Spinal cord (tissue), 10 donors: ENCODE measurements around the gene SIPA1L3. TPM values are rescaled to one million over a fixed set of nuclear protein-coding genes. Genes with fewer than 3 reads are reported as not detected.

Experiments used
- DNase-seq, 6 donors: peaks; one replicate each; pipeline versions ENCODE4 v3.0.0 to v3.0.0-alpha.2; 2013 to 2015; ENCODE audit warnings: low spot score in 6 of 6, low read depth in 4 of 6
- H3K27ac ChIP-seq: one replicate; pipeline ENCODE4 v1.5.1; 2013; ENCODE audit warnings: low read depth, low read length, control low read depth
- H3K27me3 ChIP-seq: one replicate; pipeline ENCODE4 v1.6.1; 2013; ENCODE audit warnings: low read length; ENCODE audit not compliant: control insufficient read depth, insufficient read depth
- H3K36me3 ChIP-seq: one replicate; pipeline ENCODE4 v1.6.1; 2013; ENCODE audit warnings: low read length; ENCODE audit not compliant: control insufficient read depth, insufficient read depth
- H3K4me1 ChIP-seq: one replicate; pipeline ENCODE4 v1.6.1; 2013; ENCODE audit warnings: low read length; ENCODE audit not compliant: control insufficient read depth, insufficient read depth
- H3K4me3 ChIP-seq: one replicate; pipeline ENCODE4 v1.5.1; 2013; ENCODE audit warnings: low read depth, low read length, control low read depth
- H3K9me3 ChIP-seq: one replicate; pipeline ENCODE4 v1.6.1; 2013; ENCODE audit warnings: low read length; ENCODE audit not compliant: control insufficient read depth, insufficient read depth
- WGBS: methylation state at CpG from one replicate; pipeline ENCODE4 v1.1.5; 2013; ENCODE audit warnings: missing lambda C conversion rate; ENCODE audit not compliant: insufficient coverage; 5-methylcytosine and 5-hydroxymethylcytosine counted together
- polyA plus RNA-seq, 2 donors: library from polyadenylated mRNA; unstranded; fragments of 120-200 nt; gene quantifications; one replicate each; pipeline ENCODE4 v1.2.1, GENCODE V29; 2013; ENCODE audit not compliant: insufficient read length in 2 of 2
- total RNA-seq, 2 donors: library from RNA; depleted of rRNA in 1 of 2; stranded (reverse); fragments of 120-200 nt in 1 of 2; fragments of >200 nt in 1 of 2; gene quantifications; one replicate each; pipeline versions ENCODE4 v1.2.3 to v1.2.4, GENCODE V29; 2013 to 2014
- donor health status: healthy.

The SIPA1L3 gene
- total and polyA plus RNA-seq, 4 donors = 13.6 to 34.8 (median 21.9) TPM

DNA sequence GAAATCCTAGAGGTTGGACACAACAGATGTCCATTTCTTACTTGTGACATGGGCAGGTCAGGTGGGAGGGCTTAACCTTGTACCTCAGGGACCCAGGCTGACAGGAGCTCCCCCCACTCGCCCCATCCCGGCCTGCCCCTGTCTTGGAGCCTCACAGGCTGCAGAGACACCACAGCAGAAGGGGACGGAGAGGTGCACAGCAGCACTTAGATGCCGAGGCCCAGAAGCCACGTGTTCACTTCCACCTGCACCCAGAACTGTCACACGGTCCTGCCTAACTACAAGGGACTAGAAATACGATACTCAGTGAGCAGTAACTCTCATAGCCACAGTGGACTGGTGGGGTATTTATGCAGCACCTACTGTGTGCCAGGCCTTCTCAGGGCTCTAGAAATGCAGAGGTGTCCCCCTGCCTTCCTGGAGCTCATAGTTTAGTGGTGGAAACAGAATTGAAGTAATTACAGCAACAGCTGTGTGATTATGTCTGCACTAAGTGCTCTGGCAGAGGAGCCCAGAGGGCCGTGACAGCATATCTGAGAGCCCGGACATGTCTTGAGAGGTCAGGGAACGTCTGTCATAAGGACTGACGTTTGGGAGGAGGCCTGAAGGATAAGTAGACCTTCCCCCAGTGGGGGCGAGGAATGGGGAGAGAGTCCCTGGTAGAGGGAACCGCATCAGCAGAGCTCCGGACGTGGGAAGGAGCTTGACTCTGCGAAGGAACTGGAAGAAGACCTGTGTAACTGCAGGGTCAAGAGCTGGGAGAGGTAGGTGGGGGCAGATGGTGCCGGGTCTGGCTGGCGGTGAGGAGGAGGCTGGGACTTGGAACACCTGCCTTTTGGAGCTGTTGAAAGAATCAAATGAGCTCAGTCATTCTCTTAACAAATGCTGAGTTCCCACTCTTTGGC lies 130.0 kb downstream of the SIPA1L3 start:
- H3K4me3 ChIP-seq = no peak overlapping the region
- H3K4me1 ChIP-seq = peaks cover 34% of the 10 kb centered on the region
- H3K27me3 ChIP-seq = no peaks in the 10 kb centered on the region
- no peaks in the 10 kb centered on the region for H3K36me3 ChIP-seq
- no peak overlapping the region for H3K27ac ChIP-seq
- 48% methylated on average over 14 of the region's 18 CpGs for WGBS
- no peaks in the 10 kb centered on the region for H3K9me3 ChIP-seq
- DNase-seq = no peak

DNA sequence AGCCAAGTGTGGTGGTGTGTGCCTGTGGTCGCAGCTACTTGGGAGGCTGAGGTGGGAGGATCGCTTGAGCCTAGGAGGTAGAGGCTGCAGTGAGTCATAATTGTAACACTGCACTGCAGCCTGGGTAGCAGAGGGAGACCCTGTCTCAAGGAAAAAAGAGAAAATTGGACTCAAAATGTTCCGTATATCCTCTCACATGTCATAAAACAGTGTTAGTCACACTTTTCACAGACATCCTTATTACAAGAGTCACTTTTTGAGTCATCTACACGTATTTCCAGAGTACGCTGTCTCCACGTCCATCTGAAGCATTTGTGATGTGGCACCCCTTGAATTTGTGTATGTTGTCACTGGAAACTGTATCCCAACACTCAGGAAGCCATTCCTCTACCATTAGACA lies 133.0 kb downstream of the SIPA1L3 start:
- no peak overlapping the region for H3K4me3 ChIP-seq
- H3K9me3 ChIP-seq = no peaks in the 10 kb centered on the region
- H3K4me1 ChIP-seq = peaks cover 24% of the 10 kb centered on the region
- no peak for DNase-seq
- no peak overlapping the region for H3K27ac ChIP-seq
- 100% methylated on average over 2 of the region's 6 CpGs for WGBS
- no peaks in the 10 kb centered on the region for H3K27me3 ChIP-seq
- no peaks in the 10 kb centered on the region for H3K36me3 ChIP-seq

DNA sequence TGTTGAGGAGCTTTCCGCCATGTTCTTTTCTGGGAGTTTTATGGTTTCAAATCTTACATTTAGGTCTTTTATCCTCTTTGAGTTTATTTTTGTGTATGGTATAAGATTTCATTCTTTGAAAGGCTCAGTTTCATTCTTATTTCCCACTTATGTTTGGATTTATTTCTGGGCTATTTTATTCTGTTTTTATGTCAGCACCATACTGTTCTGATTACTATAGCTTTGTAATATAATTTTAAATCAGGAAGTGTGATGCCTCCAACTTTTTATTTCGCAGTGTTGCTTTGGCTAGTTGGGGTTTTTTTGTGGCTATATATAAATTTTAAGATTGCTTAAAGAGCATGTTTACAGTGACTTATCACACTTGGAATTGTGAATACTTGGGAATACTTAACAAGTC lies 135.1 kb downstream of the SIPA1L3 start:
- DNase-seq = no peak
- no peaks in the 10 kb centered on the region for H3K9me3 ChIP-seq
- WGBS = no CpG with 5 or more reads among the region's 2 CpGs

DNA sequence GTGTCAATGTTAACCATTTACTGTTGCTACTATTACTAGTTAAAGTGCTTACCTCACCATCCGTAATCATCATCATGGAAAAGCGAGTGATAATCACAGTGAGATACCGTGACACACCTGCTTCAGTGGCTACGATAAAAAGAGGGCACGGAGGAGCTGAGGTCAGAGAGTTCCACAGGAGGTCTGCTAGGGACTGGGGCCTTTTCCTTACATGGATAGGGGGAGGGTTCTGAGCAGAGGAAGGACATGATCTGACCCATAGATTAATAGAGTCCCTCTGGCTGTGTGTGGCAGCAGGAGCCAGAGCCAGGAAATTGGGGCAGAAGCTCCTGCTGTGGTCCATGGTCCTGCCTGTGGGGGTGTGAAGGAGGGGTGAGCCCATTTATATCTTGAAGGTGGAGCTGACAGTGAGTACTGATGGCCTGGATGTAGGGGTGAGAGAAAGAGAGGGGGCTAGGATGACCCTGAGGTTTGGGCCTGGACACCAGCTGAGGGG lies 136.7 kb downstream of the SIPA1L3 start:
- H3K4me3 ChIP-seq = no peak overlapping the region
- no peaks in the 10 kb centered on the region for H3K27me3 ChIP-seq
- WGBS = 76% methylated on average over 3 of the region's 5 CpGs
- H3K4me1 ChIP-seq = peaks cover 10% of the 10 kb centered on the region
- no peak for DNase-seq
- H3K27ac ChIP-seq = no peak overlapping the region
- peaks cover 7% of the 10 kb centered on the region for H3K36me3 ChIP-seq
- H3K9me3 ChIP-seq = no peaks in the 10 kb centered on the region

More for the DNA sequence above, 135.1 kb downstream of the SIPA1L3 start:
- H3K4me1 ChIP-seq = peaks cover 8% of the 10 kb centered on the region
- no peaks in the 10 kb centered on the region for H3K27me3 ChIP-seq
- H3K4me3 ChIP-seq = no peak overlapping the region
- peaks cover 7% of the 10 kb centered on the region for H3K36me3 ChIP-seq
- H3K27ac ChIP-seq = no peak overlapping the region

DNA sequence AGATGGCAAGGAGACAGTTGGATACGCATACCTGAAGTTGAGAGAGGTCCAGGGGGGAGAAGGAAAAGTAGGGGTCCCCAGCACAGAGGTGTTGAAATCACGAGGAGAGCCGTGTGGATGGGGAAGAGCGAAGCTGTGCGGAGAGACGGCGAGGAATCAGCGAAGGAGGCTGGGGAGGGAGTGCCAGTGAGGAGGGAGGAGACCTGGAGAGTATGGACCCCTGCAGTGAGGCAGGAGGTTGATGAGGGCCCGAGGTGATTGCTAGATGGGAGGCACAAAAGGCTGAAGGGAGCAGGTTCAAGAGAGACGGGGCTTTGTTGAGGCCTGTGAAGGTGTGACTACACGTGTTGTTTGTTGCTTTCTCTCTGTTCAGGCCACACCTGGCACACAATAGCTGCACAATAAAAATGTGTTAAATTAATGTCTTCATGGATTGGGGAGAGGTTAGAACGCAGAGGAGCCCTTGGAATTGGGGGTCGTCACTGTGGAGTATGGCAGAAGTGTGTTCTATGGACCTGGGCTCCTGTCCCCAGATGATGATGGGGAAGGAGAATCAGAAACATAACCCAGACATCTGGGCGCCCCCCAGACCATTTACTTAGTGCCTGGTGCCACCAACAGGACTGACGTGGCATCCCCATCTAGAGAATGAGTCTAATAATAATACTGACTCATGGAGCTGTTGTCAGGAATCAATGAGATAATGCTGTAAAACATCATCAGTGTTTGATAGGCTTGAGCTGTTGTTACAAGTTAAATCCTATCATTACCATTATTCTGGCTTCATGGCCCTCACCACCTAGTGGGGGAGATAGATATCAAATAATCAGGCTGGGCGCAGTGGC lies 137.5 kb downstream of the SIPA1L3 start:
- DNase-seq = no peak
- no peaks in the 10 kb centered on the region for H3K9me3 ChIP-seq
- no peaks in the 10 kb centered on the region for H3K27me3 ChIP-seq
- H3K36me3 ChIP-seq = peaks cover 7% of the 10 kb centered on the region
- H3K27ac ChIP-seq = no peak overlapping the region
- H3K4me3 ChIP-seq = no peak overlapping the region
- 86% methylated on average over 14 of the region's 16 CpGs for WGBS
- H3K4me1 ChIP-seq = peaks cover 10% of the 10 kb centered on the region

DNA sequence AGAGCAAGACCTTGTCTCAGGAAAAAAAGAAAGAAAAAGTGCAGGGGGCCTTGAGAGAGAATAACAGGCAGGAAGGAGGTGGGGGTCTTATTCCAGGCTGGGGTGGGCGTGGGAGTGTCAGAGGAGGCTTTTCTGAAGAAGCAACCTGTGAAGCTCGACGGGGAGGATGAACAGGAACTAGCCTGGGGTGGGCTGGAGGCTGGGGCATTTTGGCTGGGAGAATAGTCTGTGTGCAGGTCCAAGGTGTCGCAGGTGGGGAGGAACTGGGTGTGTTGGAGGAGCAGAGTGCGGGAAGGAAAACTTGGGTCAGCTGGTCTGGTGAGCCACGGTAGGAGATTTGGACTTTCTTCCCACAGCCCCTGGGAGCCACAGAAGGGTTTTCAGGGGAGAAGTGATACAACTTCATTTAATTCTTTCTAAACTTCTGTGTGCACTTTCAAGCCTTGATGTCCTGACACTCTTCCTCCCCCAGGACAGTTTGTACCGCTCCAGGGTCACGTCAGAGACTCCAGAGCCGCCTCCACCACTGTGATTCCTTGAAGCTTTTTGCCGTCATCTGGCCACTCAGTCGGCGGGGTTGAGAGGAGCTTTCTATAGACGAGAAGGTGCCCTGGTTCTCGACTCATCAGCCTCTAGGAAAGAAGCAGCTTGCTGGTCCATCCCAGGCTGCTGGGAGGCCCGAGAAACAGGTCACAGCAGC lies 138.7 kb downstream of the SIPA1L3 start:
- no peak overlapping the region for H3K27ac ChIP-seq

DNA sequence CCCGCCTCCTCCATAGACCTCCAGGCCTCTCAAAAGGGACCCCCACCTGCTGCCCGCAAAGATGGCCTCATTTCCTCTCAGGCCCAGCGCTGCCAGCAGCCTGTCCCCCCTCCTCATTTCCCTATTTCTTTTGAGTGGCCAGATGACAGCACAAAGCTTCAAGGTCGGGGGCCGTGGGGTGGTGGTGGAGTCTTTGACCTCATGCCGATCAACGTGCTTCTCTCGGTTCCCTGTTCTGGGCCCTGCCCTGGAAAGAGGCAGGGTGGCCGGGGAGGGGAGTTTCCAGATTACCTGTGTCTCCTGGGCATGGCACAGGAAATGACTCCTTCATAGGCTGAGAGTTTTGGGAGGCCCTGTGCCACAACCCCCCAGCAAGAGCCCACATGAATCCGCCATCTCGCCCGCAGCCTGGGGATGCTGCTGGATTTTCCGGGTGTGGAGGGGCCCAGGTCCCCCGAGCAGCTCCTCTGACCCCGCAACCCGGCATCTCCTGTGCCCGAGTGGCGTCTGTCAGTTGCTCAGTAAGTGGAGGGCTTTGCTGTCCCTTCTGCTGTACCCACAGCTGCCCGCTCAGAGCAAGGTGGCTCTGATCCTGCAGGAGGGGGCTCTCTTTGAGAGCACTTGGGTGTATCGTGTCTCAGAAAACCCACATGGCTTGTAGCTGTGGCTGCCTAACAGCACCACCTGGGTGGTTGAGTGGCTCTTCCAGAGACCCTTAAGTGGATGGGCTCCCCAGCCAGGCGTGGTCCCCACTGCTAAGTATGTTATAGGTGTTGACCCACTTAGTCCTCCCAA lies 139.4 kb downstream of the SIPA1L3 start:
- Histone ChIP-seq H3K36me3 (peaks cover 7% of the 10 kb centered on the region), H3K27ac (no peak overlapping the region), H3K4me3 (no peak overlapping the region), H3K4me1 (peaks cover 10% of the 10 kb centered on the region), H3K27me3 (no peaks in the 10 kb centered on the region), H3K9me3 (no peaks in the 10 kb centered on the region)
- no peak for DNase-seq
- WGBS = 90% methylated on average over 16 of the region's 21 CpGs

More for the DNA sequence above, 138.7 kb downstream of the SIPA1L3 start:
- no peak overlapping the region for H3K4me3 ChIP-seq
- no peaks in the 10 kb centered on the region for H3K27me3 ChIP-seq
- WGBS = 78% methylated on average over 15 of the region's 15 CpGs
- DNase-seq = no peak
- no peaks in the 10 kb centered on the region for H3K9me3 ChIP-seq
- peaks cover 7% of the 10 kb centered on the region for H3K36me3 ChIP-seq
- H3K4me1 ChIP-seq = peaks cover 10% of the 10 kb centered on the region

DNA sequence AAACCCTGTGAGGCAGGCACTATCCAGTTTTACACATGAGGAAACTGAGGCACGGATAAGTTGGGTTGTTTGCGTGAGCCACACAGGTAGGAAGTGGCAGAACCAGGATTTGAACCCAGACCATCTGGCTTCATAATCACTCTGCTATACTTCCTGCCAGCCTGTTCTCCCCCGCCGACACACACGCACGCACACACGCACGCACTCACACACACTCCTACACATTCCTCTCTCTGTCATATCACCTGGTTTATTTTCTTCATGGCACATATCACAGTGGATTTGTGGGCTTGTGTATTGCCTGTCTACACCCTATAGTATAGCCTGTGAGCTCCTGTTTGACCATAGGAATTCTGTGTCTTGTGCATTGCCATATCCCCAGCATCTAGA lies 140.0 kb downstream of the SIPA1L3 start:
- peaks cover 10% of the 10 kb centered on the region for H3K4me1 ChIP-seq
- H3K9me3 ChIP-seq = no peaks in the 10 kb centered on the region
- 100% methylated on average over 2 of the region's 8 CpGs for WGBS
- H3K27ac ChIP-seq = no peak overlapping the region
- no peaks in the 10 kb centered on the region for H3K27me3 ChIP-seq
- DNase-seq = no peak
- H3K4me3 ChIP-seq = no peak overlapping the region
- H3K36me3 ChIP-seq = peaks cover 7% of the 10 kb centered on the region
